ENCODE data around the gene MTA2. TPM values are rescaled to one million over a fixed set of nuclear protein-coding genes. Genes with fewer than 3 reads are reported as not detected.
"Not testable (repeated sequence)": the region's sequence is repeated elsewhere in the genome, so short reads cannot be mapped to it uniquely, and the experiment has no call there.

Gene MTA2
- 100 to 1,000 TPM in 2 of 6 experiments, 10 to 100 TPM in 4; 89.6 to 106 (median 95.8) TPM for total RNA-seq (2021; fragmentation: NEBNext Ultra II Directional; extraction: Animal tissue kit (Norgen Biotek cat#: 25700))
- long read RNA-seq, partial matches to known transcripts, result 0 of 6 reads
- long read RNA-seq, other reads (novel, unspliced or antisense), result 1 of 6 reads

- Mint-ChIP-seq H3K9me3 (no peaks in the 10 kb centered on the region), H3K36me3 (ENCODE audit: low read depth) (peaks cover 49% of the 10 kb centered on the region), H3K4me3 (peak within 1 kb of the TSS; percentile 96)
These were observed at the start of gene MTA2 for GRCh38 chr11:62601372-62602140. TSS of gene MTA2 (minus strand) at chr11:62601865. CDS start at chr11:62601450, 415 bp downstream.

GRCh38 chr11:62650283-62650682 lies 48.6 kb upstream of the MTA2 start:
- H3K27ac Mint-ChIP-seq; DNase-seq; H3K27me3 Mint-ChIP-seq (ENCODE audit: insufficient read depth); H3K4me3 Mint-ChIP-seq; H3K36me3 Mint-ChIP-seq (ENCODE audit: low read depth); H3K9me3 Mint-ChIP-seq: not testable (repeated sequence)
- peaks cover 24% of the 10 kb centered on the region for H3K4me1 Mint-ChIP-seq (ENCODE audit: low read depth)

More at GRCh38 chr11:62601372-62602140, at the start of gene MTA2:
- Mint-ChIP-seq H3K27ac (peak within 1 kb of the TSS; percentile 89), H3K27me3 (ENCODE audit: insufficient read depth) (peaks cover 15% of the 10 kb centered on the region), H3K4me1 (ENCODE audit: low read depth) (peaks cover 40% of the 10 kb centered on the region)
- peak; percentile 97 for DNase-seq
- no peak for TF ChIP-seq CTCF (IDR thresholded peaks at IDR 0.05)

GRCh38 chr11:62649486-62649885 lies 47.8 kb upstream of the MTA2 start:
- Mint-ChIP-seq H3K27me3 (ENCODE audit: insufficient read depth) (peaks cover 2% of the 10 kb centered on the region; the same call in 1 of the 2 replicates), H3K9me3 (no peaks in the 10 kb centered on the region), H3K27ac (no peak overlapping the region), H3K36me3 (ENCODE audit: low read depth) (peaks cover 9% of the 10 kb centered on the region), H3K4me3 (no peak overlapping the region), H3K4me1 (ENCODE audit: low read depth) (peaks cover 31% of the 10 kb centered on the region)
- DNase-seq, result no peak
- no peak for TF ChIP-seq CTCF (IDR thresholded peaks at IDR 0.05)

GRCh38 chr11:62648967-62649364 lies 47.3 kb upstream of the MTA2 start:
- H3K4me3 Mint-ChIP-seq, result no peak overlapping the region
- no peak for TF ChIP-seq CTCF (IDR thresholded peaks at IDR 0.05)
- H3K27ac Mint-ChIP-seq, result no peak overlapping the region

GRCh38 chr11:62648185-62648966 lies 46.7 kb upstream of the MTA2 start:
- Mint-ChIP-seq H3K27ac (no peak overlapping the region), H3K36me3 (ENCODE audit: low read depth) (peaks cover 9% of the 10 kb centered on the region), H3K4me3 (no peak overlapping the region), H3K9me3 (no peaks in the 10 kb centered on the region), H3K27me3 (ENCODE audit: insufficient read depth) (peaks cover 2% of the 10 kb centered on the region; the same call in 1 of the 2 replicates), H3K4me1 (ENCODE audit: low read depth) (peaks cover 26% of the 10 kb centered on the region)
- no peak for DNase-seq
- no peak for TF ChIP-seq CTCF (IDR thresholded peaks at IDR 0.05)

More at GRCh38 chr11:62648967-62649364, 47.3 kb upstream of the MTA2 start:
- Mint-ChIP-seq H3K27me3 (ENCODE audit: insufficient read depth) (peaks cover 2% of the 10 kb centered on the region; the same call in 1 of the 2 replicates), H3K4me1 (ENCODE audit: low read depth) (peaks cover 31% of the 10 kb centered on the region), H3K36me3 (ENCODE audit: low read depth) (peaks cover 9% of the 10 kb centered on the region), H3K9me3 (no peaks in the 10 kb centered on the region)
- no peak for DNase-seq
